Ishikawa (cell line): ENCODE data around the gene ARHGEF26.

Experiments
- CEBPB ChIP-seq: IDR thresholded peaks from 2 replicates; pipeline ENCODE4 v1.6.1; 2012
- CREB1 ChIP-seq: IDR thresholded peaks from 2 replicates; pipeline ENCODE4 v1.6.1; 2012; ENCODE audit warnings: low read depth
- EGR1 ChIP-seq: IDR thresholded peaks from 2 replicates; pipeline ENCODE4 v1.6.1; 2012
- EP300 ChIP-seq: IDR thresholded peaks from 2 replicates; pipeline ENCODE4 v1.6.1; 2012; ENCODE audit warnings: borderline replicate concordance
- FOXM1 ChIP-seq: IDR thresholded peaks from 2 replicates; pipeline ENCODE4 v1.6.1; 2012; ENCODE audit warnings: low read depth, borderline replicate concordance
- MAX ChIP-seq: IDR thresholded peaks from 2 replicates; pipeline ENCODE4 v1.6.1; 2012
- NFIC ChIP-seq: IDR thresholded peaks from 2 replicates; pipeline ENCODE4 v1.6.1; 2012
- RAD21 ChIP-seq: IDR thresholded peaks from 2 replicates; pipeline ENCODE4 v1.6.1; 2012; ENCODE audit warnings: low read depth
- REST ChIP-seq: IDR thresholded peaks from 2 replicates; pipeline ENCODE4 v1.6.1; 2012; ENCODE audit warnings: low read depth, mild to moderate bottlenecking
- TAF1 ChIP-seq: IDR thresholded peaks from 2 replicates; pipeline ENCODE4 v1.6.1; 2012; ENCODE audit warnings: low read depth, mild to moderate bottlenecking
- TCF12 ChIP-seq: IDR thresholded peaks from 2 replicates; pipeline ENCODE4 v1.6.1; 2012; ENCODE audit warnings: low read depth
- TEAD4 ChIP-seq: IDR thresholded peaks from 2 replicates; pipeline ENCODE4 v1.6.1; 2012
- USF1 ChIP-seq: IDR thresholded peaks from 2 replicates; pipeline ENCODE4 v1.6.1; 2012
- YY1 ChIP-seq: IDR thresholded peaks from 2 replicates; pipeline ENCODE4 v1.6.1; 2012; ENCODE audit warnings: low read depth
- ZBTB7A ChIP-seq: IDR thresholded peaks from 2 replicates; pipeline ENCODE4 v1.6.1; 2012; ENCODE audit warnings: low read depth

ARHGEF26 gene

GRCh38 chr3:154224866-154225265, 103.7 kb downstream of the ARHGEF26 start:
- no peak for TF ChIP-seq TAF1
- TF ChIP-seq USF1 = no peak
- TF ChIP-seq RAD21 = no peak
- TF ChIP-seq FOXM1 = no peak
- no peak for TF ChIP-seq ZBTB7A
- no peak for TF ChIP-seq NFIC
- TF ChIP-seq EP300 = no peak

- no peak for TF ChIP-seq MAX
- no peak for TF ChIP-seq USF1
- no peak for TF ChIP-seq ZBTB7A
- no peak for TF ChIP-seq EGR1
- no peak for TF ChIP-seq FOXM1
- TF ChIP-seq EP300 = no peak
- no peak for TF ChIP-seq TEAD4
Observed at GRCh38 chr3:154225536-154225935, 104.3 kb downstream of the ARHGEF26 start.

- TF ChIP-seq TCF12 (no peak), MAX (no peak), NFIC (no peak)
Observed at GRCh38 chr3:154227531-154227930, 106.3 kb downstream of the ARHGEF26 start.

GRCh38 chr3:154228561-154229216, 107.5 kb downstream of the ARHGEF26 start:
- no peak for TF ChIP-seq NFIC
- TF ChIP-seq CREB1 = no peak
- TF ChIP-seq YY1 = no peak
- no peak for TF ChIP-seq ZBTB7A
- TF ChIP-seq CEBPB = no peak
- TF ChIP-seq EP300 = no peak

- TF ChIP-seq CEBPB (no peak), USF1 (no peak), EP300 (no peak), REST (no peak), YY1 (no peak), TEAD4 (no peak), TCF12 (no peak), EGR1 (no peak), ZBTB7A (no peak), CREB1 (no peak)
Observed at GRCh38 chr3:154229217-154229590, 108.0 kb downstream of the ARHGEF26 start.

- TF ChIP-seq MAX (no peak), TCF12 (no peak), TAF1 (no peak), CREB1 (no peak), USF1 (no peak), TEAD4 (no peak), EGR1 (no peak), REST (no peak), CEBPB (no peak), EP300 (no peak), YY1 (no peak), NFIC (no peak), RAD21 (no peak), ZBTB7A (no peak), FOXM1 (no peak)
Observed at GRCh38 chr3:154235330-154235729, 114.1 kb downstream of the ARHGEF26 start.
